Amniotic epithelial cell (primary cell): ENCODE results near the gene UAP1.

Experiments used
- DNase-seq: peaks from one replicate; pipeline ENCODE4 v3.0.0-alpha.2; 2010; ENCODE audit warnings: low read depth

Gene UAP1

DNA sequence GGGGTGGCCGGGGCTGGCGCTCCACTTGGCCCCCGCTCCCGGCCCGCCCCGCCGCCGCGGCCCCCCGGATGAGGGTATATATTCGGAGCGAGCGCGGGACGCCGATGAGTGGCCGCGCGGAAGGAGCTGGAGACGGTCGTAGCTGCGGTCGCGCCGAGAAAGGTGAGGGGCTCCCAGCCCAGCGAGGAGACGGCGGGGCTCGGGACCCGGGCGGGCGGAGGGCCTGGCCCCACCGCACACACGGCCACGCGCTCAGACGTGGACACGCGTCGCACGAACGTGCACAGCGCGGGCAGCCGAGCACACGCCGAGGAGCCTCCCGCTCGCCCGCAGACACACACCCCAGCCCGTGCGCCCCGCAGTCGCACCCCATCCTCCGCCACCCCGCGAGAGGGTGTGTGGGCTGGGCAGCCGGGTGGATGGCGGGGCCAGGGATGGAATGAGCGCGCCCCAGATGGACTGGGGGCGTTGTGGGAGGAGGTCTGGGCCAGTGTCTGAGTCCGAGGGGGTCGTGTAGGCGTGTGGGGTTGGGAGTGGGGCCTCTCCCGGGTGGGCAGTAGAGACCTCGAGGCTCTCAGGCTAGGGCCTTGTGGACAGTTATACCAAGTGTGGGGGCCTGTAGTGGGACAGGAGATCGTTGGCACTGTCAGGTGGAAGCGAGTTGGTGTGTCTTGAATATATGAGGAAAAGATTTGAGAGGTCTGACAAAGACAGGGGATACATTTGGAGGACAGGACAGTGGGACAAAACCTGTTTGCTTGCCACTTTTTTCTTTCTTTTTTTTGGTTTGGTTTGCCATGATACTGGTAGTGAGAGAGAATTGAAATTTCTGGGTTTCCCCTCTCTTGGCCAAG is at the start of gene UAP1:
Gene UAP1 (plus strand): TSS at position 107 of the 854 bp plus-strand sequence. CDS start 4,347 bp downstream, outside the sequence.
- no peak for DNase-seq

DNA sequence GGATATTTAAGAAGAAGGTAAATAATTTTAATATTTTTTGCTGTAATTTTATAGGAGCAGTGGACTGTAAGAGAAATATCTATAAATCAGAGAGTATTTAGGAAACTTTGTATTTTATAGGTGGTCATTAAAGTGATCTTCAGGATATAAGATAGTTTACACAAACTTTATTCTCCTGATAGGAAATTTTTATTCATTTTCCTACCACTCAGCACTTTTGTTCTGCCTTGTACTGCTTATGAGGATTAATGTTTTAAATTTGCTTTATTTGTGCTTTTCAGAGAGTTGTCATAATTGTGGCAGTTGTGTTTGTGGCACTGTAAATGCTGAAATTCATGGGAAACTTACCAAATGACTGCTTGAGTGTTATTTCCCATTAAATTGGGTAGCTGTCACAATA is 34.2 kb upstream of the UAP1 start:
- no peak for DNase-seq

DNA sequence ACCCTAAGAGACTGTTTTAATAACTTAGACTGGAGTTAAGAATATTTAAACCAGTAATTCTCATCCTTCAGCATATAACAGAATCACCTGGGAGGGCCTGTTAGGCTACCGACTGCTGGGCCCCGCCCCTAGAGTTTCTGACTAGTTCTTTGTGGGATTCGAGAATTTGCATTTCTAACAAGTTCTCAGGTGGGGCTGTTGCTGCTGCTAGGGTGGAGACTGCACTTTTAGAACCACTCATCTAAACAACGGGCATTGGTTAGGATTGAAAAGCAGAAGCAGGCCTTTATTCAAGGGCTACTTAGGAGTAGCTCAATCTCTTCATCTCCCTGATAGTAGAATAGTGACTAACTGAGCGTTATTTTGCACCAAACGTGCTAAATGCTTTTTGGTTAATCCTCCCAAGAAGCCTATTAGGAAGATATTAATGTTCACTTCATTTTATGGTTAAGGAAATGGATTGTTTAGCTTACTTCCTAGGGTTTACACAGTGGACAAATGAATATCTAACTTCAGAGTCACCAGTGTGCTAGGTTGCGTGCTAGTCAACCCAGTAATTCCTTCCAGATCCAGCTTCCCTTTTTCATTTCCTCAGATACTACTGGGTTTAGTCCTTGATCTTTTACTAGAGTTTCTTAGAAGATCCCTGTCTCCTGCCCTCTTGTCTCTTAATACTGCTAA is 31.1 kb upstream of the UAP1 start:
- DNase-seq = no peak

DNA sequence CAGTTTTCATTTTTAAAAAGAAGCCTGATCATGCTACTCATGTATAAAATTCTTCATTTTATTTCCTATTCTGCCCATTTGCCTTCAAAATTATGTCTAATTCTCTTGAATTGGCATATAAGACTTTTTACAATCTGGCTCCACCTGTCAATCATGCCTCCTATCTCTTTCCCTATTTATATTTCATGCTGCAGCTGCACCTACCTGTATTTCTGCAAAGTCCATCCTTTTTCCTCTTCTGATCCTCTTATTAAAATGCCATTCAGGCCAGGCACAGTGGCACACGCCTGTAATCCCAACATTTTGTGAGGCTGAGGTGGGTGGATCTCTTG is 30.6 kb upstream of the UAP1 start:
- no peak for DNase-seq

DNA sequence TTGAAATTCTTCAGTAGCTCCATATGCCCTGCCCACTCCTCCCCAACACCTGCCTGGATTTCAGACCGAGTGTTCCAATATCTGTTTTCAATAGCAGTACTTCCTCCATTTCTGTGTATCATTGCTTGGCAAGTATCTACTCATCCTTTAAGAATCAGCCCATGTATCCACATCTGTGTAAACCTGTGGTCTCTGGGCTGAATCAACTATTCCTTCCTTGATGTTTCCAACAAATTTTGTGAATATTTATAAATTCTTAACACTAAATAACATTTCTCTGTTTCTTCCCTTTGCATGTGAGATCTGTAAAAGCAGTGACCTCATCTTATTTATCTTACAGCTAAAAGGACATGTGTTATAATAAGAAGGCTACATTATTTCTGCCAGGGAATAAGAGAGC is 26.0 kb upstream of the UAP1 start:
- DNase-seq = no peak

DNA sequence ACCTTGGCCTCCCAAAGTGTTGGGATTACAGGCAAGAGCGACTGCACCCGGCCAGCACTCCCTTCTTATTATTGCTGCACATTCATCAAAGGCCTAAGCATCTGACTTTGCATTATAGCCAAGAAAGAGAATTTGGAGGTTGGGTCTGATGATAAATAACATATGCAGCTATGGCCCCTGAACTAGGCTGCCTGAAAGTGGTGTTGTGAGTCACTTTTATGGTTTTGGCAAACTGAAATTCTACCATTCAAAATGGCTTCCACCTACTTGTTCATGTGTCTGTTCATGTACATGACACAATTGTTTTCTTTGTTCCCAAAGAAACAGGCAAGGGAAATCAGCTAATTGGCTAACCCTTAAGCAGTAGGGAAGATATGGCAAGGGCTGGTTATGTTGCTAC is 25.0 kb upstream of the UAP1 start:
- DNase-seq = peak; percentile 60

DNA sequence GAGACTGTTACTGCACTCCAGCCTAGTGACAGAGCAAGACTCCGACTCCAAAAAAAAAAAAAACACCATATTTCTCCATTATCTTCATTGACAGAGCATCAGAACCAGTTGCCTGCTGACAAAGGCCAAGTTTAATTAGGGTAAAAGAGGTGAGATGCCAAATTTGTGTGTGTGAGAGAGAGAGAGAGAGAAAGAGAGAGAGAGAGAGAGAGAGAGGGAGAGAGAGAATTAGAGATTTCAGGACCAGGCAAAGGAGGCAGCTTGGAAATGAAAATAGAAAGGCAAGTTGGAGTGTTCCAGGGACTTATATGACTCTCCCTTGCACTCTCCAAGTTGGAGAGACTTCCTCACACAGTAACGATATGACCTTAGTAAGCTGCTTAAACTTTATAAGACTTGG is 24.3 kb upstream of the UAP1 start:
- DNase-seq = no peak

DNA sequence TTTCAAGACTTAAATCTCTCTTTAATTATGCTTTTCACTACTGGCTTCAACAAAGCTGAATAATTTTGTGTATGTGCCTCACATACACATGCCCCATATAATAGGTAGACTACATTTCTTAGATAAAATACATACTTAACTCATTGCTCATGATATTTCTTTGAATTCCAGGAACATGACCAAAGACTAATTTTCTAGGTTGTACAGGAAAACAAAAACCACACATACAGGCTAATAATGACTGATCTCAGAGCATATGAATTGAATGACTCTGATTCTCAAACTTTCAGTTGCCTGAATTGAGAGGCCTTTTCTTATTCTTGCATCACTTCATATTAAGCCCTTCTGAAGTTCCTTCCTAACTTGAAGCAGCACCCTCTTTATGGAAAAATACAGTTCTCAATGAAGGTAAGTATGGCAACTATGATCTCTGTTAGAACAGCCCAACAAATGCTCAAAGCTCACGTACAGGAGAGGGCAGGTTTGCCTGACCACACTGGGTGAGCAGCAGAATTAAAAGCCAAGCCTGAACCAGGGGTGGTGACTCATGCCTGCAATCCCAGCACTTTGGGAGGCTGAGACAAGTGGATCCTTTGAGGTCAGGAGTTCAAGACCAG is 22.6 kb upstream of the UAP1 start:
- DNase-seq = peak; percentile 95

DNA sequence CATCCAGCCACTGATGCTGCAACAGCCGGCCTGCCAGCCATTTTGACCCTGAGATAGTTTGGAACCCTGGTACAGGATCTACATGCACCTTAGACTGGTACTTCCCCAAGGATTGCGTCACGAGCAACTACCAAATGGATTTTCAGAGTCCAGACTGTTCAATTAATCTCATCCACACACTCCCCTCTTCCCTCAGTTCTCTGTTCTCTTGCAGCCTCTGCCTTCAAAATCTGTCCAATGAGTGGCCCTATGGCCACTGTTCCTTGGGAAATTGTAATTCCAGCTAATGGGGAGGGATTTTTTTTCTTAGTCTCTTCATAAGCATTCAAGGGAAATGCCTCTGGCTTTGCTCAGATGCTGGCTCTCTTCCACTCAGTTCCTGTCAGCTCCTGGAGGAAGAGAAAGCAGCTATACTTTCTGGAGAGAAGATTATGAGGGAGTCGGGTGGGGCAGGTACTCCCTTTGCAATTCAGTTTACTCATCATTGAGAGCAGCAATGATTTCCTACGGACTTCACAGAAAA is 19.8 kb upstream of the UAP1 start:
- peak; percentile 97 for DNase-seq

DNA sequence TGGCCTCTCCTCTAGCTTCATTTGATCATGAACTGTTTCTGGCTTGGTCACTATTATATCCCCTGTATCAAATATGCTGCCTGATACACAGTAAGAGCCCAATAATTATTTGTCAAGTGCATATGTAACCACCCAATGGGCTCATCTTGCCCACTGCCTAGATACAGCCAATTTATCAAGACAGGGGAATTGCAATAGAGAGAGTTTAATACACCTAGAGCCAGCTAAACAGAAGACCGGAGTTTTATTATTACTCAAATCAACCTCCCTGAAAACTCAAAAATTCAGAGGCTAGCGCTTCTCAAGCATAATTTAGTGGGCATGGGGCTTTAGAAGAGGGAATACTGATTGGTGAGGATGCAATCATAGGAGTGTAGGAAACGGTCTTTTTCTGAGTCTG is 18.3 kb upstream of the UAP1 start:
- no peak for DNase-seq

DNA sequence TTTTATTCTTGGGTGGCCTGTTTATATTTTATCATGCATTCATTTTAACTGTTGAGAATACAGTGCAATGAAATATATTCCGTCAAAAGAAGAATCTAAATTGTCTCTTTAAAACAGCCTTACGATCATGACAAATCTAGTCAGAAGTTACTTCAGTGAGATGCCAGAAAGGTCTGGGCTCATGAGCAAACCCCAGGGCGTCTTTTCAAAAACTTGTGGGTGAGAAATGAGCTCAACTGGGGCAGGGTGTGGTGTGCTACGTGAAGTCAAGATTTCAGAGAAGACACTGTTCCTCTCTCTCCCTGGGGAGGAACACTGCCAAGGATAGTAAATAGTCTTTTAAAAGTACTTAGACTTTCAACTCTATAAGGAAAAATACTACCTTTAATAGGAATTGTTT is 13.4 kb upstream of the UAP1 start:
- DNase-seq = peak; percentile 25

DNA sequence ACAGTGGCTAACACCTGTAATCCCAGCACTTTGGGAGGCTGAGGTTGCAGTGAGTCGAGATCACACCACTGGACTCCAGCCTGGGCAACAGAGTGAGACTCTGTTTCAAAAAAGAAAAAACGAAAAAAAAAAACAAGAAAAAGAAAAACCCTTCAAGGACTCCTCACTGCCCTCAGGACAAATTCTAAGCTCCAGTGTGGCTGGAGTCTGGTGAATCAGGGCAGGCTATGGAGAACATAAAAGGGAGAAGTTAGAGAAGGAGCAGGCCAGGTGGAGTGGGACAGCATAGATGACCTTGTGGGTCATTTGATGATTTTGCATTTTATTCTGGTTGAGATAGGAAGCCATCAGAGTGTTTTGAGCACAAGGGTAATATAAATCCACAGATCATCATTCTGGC is 12.5 kb upstream of the UAP1 start:
- DNase-seq = no peak

DNA sequence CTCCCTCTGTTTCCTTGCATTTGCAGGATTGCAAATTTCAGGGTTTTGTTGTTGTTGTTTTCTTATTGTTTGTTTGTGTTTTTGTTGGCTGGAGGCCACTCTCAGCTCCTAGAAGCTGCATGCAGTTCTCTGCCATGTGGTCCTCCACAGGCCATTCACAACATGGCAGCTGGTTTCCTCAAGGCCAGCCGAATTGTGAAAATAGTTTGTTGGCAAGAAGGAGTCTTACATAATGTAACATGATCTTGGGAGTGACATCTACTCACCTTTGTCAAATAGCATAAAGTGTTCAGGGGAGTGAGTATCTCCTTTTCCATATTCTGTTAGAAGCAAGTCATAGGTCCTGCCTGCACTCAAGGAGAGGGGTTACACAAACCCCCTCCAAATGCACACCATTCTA is 10.6 kb upstream of the UAP1 start:
- DNase-seq = no peak

DNA sequence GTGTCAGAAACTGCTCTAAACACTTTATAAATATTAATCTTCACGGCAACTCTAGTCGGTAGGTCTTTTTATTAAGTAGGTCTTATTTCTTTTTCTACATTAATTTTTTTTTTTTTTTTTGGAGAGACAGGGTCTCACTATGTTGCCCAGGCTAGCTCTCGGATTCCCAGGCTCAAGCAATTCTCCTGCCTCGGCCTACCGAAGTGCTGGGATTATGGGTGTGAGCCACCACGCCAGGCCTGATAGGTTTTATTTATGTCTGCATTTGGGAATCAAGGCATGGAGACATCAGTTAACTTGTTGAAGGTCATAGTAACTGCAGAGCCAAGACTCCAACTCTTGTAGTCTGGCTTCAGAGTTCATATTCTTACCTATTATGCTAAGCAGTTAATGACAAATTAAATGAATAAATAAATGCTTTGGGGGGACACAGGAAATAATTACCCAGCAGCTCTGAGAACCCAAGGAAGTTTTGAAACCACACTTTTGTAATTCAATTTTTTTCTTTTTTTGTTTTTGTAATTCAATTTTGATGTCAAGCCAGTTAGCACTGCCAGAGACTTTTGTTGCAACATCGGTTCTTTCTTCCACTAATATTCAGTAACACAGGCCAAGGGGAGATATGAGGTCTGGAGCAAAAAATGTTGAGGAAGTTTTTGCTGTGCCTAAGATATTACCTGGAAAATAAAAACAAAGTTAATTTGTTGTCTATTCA is 9.4 kb upstream of the UAP1 start:
- DNase-seq = peak; percentile 73

DNA sequence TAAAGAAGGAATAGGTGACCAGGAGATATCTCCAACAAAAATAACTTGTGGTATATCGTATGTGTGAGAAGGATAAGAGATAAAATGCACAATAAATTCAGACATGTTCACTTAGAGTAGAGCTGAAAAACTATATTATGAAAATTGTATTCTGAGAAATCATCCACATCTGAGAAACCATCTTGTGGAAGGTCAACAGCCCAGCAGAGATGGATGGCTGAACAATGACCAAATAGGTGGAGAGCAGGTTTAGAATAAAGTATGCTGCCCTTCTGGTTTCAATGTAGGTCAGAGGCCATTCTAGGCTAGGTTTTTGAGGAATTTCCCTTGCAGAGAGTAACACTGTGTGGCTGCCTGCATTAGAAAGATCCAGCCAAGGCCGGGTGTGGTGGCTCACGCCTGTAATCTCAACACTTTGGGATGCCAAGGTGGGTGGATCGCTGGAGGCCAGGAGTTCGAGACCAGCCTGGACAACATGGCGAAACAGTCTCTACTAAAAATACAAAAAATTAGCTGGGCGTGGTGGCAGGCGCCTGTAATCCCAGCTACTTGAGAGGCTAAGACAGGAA is 8.8 kb upstream of the UAP1 start:
- no peak for DNase-seq

DNA sequence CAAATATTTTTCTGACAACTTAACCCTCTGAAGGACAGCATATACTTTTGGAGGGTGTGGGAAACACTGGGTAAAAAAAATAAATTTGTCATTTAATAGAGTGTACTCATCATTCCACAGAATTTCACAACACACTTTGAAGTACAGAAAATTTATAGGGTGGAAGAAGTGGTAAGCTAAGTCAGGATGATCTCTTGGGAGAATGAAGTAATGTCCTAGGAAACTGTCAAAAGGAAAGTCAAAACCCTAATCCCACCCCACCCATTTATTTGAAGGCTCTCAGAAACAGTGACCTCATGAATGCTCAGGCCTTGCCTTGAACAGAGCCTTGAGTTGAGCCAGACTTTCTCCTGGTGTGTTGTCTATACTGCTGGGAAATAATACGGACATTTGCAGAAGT is 7.3 kb upstream of the UAP1 start:
- peak; percentile 92 for DNase-seq

DNA sequence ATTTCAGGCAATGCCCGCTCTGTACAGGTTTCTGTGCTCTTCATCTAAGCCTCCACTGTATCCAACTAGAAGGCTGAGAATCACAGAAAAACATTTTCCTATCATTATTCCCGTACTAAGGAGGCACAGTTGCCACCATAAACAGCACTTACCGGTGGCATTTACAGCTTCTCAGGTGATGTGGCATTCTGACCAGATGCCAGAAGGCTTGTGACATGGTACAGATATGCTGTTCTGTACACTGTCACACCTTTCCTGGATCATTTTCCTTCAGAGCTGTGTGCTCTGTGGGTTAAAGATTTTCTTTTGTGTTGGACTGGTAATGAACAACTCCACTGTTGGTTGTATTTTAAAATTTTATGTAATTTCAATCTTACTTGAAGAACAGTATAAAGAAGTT is 4.0 kb upstream of the UAP1 start:
- DNase-seq = no peak

DNA sequence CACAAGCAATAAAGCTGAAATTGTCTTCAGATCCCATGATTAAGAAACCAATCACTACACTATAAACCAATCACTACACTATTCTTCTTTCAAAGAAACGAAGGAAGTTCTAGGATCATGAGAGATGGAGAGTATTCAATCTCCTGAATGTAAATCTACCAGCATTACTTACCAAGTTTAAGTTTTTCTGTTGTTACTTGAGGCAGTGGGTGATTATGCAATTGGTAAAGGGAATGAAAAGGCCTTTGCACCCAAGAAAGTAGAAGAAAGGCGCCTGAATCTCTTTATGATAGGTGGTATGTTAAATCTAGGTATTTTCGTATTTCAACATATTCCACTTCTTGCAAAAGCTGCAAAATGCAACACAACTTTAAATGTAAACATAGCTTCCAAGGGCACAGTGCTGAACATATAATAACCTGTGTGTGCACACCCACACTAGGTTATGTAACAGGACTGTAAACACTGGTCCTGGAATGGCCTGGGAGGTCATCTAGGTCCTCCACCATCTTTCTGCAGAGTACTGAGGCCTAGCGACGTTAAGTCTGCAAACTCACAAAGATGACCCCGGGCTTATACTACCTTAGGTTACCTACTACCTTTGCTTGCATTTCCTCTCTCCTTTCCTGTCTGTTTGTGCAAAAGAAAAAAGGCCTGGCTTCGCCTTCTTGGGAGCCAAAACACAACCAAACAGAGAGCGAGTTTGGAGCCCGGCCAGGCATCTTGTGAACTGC is 1.1 kb upstream of the UAP1 start:
- DNase-seq = peak; percentile 80

DNA sequence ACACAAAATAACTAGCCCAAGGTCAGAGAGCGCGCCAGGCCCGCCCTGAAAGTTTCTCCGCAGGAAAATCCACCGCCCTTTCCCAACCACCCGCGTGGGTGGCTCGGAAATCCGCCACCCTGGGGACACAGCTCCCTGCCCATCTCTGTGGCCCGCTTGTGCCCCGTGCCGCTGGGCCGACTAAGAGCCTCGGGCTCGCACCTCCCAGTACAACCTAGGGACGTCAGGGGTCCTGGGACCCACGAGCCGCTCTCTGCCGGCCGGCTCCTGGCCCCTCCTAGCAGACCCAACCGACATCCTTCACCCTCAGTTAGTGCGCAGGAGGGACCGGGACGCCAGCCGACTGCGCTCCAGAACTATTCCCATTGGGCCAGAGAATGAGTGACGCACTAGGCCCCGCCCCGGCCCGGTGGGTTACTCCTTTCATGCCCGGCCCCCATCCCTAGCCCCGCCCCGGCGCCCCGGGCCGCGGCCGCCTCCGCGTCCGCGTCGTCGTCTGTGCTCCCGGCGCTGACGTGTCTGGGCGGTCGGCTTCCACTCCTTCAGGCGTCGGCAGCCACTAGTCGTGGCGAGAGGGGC is 396 bp upstream of the UAP1 start:
- DNase-seq = peak; percentile 95

DNA sequence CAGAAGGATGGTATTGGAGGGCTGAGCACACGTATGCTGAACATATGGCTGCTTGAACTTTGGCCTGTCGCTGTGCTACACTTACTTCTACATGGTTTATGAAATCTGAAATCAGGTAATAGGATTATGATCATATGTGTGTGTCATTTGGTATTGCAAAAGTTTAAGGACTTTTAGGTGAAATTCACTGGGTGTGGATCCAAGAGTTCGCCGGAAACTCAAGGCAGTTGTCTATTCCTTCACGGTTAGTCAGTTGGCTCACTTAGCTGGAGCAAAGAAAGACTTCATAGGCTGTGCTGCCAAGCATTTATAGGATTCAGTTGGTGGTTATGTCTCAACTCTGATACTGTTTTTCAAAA is 927 bp downstream of the UAP1 start:
- DNase-seq = peak; percentile 76

DNA sequence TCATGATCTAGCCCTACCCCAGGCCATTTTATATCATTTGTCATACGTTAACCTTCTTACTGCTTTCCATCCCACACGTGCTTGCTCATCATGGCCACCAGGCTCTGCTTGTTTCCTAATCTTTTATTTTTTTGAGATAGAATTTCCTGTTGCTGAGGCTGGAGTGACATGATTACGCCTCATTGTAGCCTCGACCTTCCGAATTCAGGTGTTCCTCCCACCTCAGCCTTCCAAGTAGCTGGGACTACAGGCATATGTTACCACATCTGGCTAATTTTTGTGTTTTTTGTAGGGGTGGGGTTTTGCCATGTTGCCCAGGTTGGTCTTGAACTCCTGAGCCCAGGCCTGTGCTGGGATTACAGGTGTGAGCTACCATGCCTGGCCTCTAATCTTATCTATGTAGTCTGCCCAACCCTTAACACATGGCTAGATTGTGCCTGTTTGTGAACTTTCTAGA is 3.3 kb downstream of the UAP1 start:
- peak; percentile 32 for DNase-seq
